H9 (cell line): ENCODE data around the gene C1orf159. TPM values are rescaled to one million over a fixed set of nuclear protein-coding genes. Genes with fewer than 3 reads are reported as not detected.

Experiments
- DNase-seq: peaks from one replicate; pipeline ENCODE4 v3.0.0-alpha.2; 2017
- H2AFZ ChIP-seq: one replicate; pipeline ENCODE4 v1.6.1; 2013; ENCODE audit warnings: mild to moderate bottlenecking, low read length, control low read depth, moderate library complexity
- H2AK5ac ChIP-seq: 2 replicates; pipeline ENCODE4 v1.6.1; 2013; ENCODE audit warnings: low read length, control low read depth, mixed read lengths; ENCODE audit not compliant: insufficient read length
- H2BK120ac ChIP-seq: one replicate; pipeline ENCODE4 v1.6.1; 2013; ENCODE audit warnings: low read depth, mild to moderate bottlenecking, low read length, control low read depth, inconsistent platforms; ENCODE audit not compliant: poor library complexity, severe bottlenecking
- H2BK12ac ChIP-seq: 2 replicates; pipeline ENCODE4 v1.6.1; 2013; ENCODE audit warnings: low read length, control low read depth, mixed read lengths, low read depth; ENCODE audit not compliant: insufficient read length
- H2BK15ac ChIP-seq: 2 replicates; pipeline ENCODE4 v1.6.1; 2013; ENCODE audit warnings: low read depth, low read length, control low read depth
- H2BK20ac ChIP-seq: one replicate; pipeline ENCODE4 v1.6.1; 2013; ENCODE audit warnings: low read depth, mild to moderate bottlenecking, low read length, control low read depth, inconsistent platforms; ENCODE audit not compliant: poor library complexity, severe bottlenecking
- H2BK5ac ChIP-seq: 2 replicates; pipeline ENCODE4 v1.6.1; 2013; ENCODE audit warnings: low read length, control low read depth, mixed read lengths; ENCODE audit not compliant: insufficient read length
- H3K14ac ChIP-seq: 2 replicates; pipeline ENCODE4 v1.6.1; 2013; ENCODE audit warnings: low read length, control low read depth; ENCODE audit not compliant: insufficient read depth
- H3K18ac ChIP-seq: 2 replicates; pipeline ENCODE4 v1.6.1; 2013; ENCODE audit warnings: low read depth, mild to moderate bottlenecking, mixed read lengths, low read length, control low read depth; ENCODE audit not compliant: insufficient read length
- H3K23ac ChIP-seq: 2 replicates; pipeline ENCODE4 v1.6.1; 2013; ENCODE audit warnings: low read length, control low read depth, mixed read lengths, low read depth; ENCODE audit not compliant: insufficient read length
- H3K23me2 ChIP-seq: 2 replicates; pipeline ENCODE4 v1.6.1; 2013; ENCODE audit warnings: low read depth, mild to moderate bottlenecking, mixed read lengths, low read length, control low read depth; ENCODE audit not compliant: insufficient read length, poor library complexity, severe bottlenecking
- H3K27ac ChIP-seq: 2 replicates; pipeline ENCODE4 v1.5.1; 2013; ENCODE audit warnings: low read length, control low read depth, mixed read lengths, low read depth; ENCODE audit not compliant: insufficient read length
- H3K27me3 ChIP-seq: 2 replicates; pipeline ENCODE4 v1.6.1; 2013; ENCODE audit warnings: low read length, control low read depth, inconsistent platforms; ENCODE audit not compliant: insufficient read depth
- H3K4ac ChIP-seq: 2 replicates; pipeline ENCODE4 v1.6.1; 2013; ENCODE audit warnings: low read depth, mild to moderate bottlenecking, control low read depth, inconsistent platforms, low read length, moderate library complexity
- H3K4me1 ChIP-seq: 2 replicates; pipeline ENCODE4 v1.6.1; 2013; ENCODE audit warnings: low read length, control low read depth, inconsistent platforms; ENCODE audit not compliant: insufficient read depth
- H3K4me2 ChIP-seq: 2 replicates; pipeline ENCODE4 v1.6.1; 2013; ENCODE audit warnings: low read length, control low read depth, mixed read lengths; ENCODE audit not compliant: insufficient read length, insufficient read depth
- H3K56ac ChIP-seq: 2 replicates; pipeline ENCODE4 v1.6.1; 2013; ENCODE audit warnings: low read depth, mild to moderate bottlenecking, mixed read lengths, low read length, control low read depth; ENCODE audit not compliant: insufficient read length
- H3K79me1 ChIP-seq: 2 replicates; pipeline ENCODE4 v1.6.1; 2013; ENCODE audit warnings: low read depth, mild to moderate bottlenecking, moderate library complexity, low read length, control low read depth, inconsistent platforms; ENCODE audit not compliant: insufficient read depth, poor library complexity, severe bottlenecking
- H3K79me2 ChIP-seq: 2 replicates; pipeline ENCODE4 v1.6.1; 2013; ENCODE audit warnings: low read length, control low read depth, inconsistent platforms; ENCODE audit not compliant: insufficient read depth
- H3K9ac ChIP-seq: 2 replicates; pipeline ENCODE4 v1.6.1; 2013; ENCODE audit warnings: low read length, control low read depth, mixed read lengths; ENCODE audit not compliant: insufficient read length; ENCODE audit errors: extremely low read depth
- H3K9me3 ChIP-seq: one replicate; pipeline ENCODE4 v1.6.1; 2013; ENCODE audit warnings: low read depth, low read length, inconsistent platforms; ENCODE audit not compliant: control insufficient read depth
- H3T11ph ChIP-seq: one replicate; pipeline ENCODE4 v1.6.1; 2013; ENCODE audit warnings: mild to moderate bottlenecking, low read length, control low read depth, inconsistent platforms
- H4K20me1 ChIP-seq: one replicate; pipeline ENCODE4 v1.6.1; 2013; ENCODE audit not compliant: control insufficient read depth, insufficient read length, insufficient read depth
- H4K5ac ChIP-seq: 2 replicates; pipeline ENCODE4 v1.6.1; 2013; ENCODE audit warnings: low read depth, mild to moderate bottlenecking, mixed read lengths, low read length, control low read depth; ENCODE audit not compliant: insufficient read length
- H4K8ac ChIP-seq: replicated peaks from 2 replicates; pipeline ENCODE4 v1.6.1; 2013; ENCODE audit warnings: low read length, control low read depth, mixed read lengths, low read depth; ENCODE audit not compliant: insufficient read length
- H4K91ac ChIP-seq: 2 replicates; pipeline ENCODE4 v1.6.1; 2013; ENCODE audit warnings: low read depth, mild to moderate bottlenecking, moderate library complexity, mixed read lengths, low read length, control low read depth; ENCODE audit not compliant: insufficient read length
- H3K27ac Mint-ChIP-seq, 3 experiments: 2 replicates in 2 of 3; 3 replicates in 1 of 3; pipeline ENCODE4 v1.8.0; 2020 to 2021; ENCODE audit warnings: mixed read lengths in 3 of 3, mild to moderate bottlenecking in 1 of 3, moderate library complexity in 1 of 3
- H3K27me3 Mint-ChIP-seq: 2 replicates; pipeline ENCODE4 v1.8.0; 2021; ENCODE audit warnings: low read depth, mild to moderate bottlenecking, moderate library complexity, mixed read lengths
- H3K36me3 Mint-ChIP-seq, 3 experiments: 2 replicates in 2 of 3; 3 replicates in 1 of 3; pipeline ENCODE4 v1.8.0; 2020 to 2021; ENCODE audit warnings: low read depth in 3 of 3, mixed read lengths in 3 of 3; ENCODE audit not compliant: insufficient read depth in 1 of 3
- H3K4me1 Mint-ChIP-seq, 2 experiments: 2 replicates each; pipeline ENCODE4 v1.8.0; 2020; ENCODE audit warnings: mixed read lengths in 2 of 2
- H3K4me3 Mint-ChIP-seq, 2 experiments: 2 replicates in 1 of 2; 3 replicates in 1 of 2; pipeline ENCODE4 v1.8.0; 2020 to 2021; ENCODE audit warnings: mild to moderate bottlenecking in 2 of 2, mixed read lengths in 2 of 2, moderate library complexity in 1 of 2
- H3K9me3 Mint-ChIP-seq, 2 experiments: 2 replicates in 1 of 2; 3 replicates in 1 of 2; pipeline ENCODE4 v1.8.0; 2020; ENCODE audit warnings: mild to moderate bottlenecking in 2 of 2, mixed read lengths in 2 of 2, moderate library complexity in 1 of 2
- CTCF ChIP-seq: fragments of 200-600 bp; sonication (generic); conservative IDR thresholded peaks from 3 replicates; pipeline ENCODE4 v1.8.0; 2021; ENCODE audit warnings: antibody characterized with exemption, mild to moderate bottlenecking
- WGBS: extraction: QIAGEN DNeasy Blood & Tissue Kit; methylation state at CpG from one replicate; pipeline ENCODE4 v1.1.7; 2013; ENCODE audit warnings: missing lambda C conversion rate, low lambda C conversion rate, mixed read lengths; ENCODE audit not compliant: insufficient read length; ENCODE audit errors: extremely low coverage; 5-methylcytosine and 5-hydroxymethylcytosine counted together
- total RNA-seq: library from RNA; stranded (reverse); gene quantifications from 2 replicates; pipeline ENCODE4 v1.2.1, GENCODE V29; 2021

Gene C1orf159
- total RNA-seq, 1 experiment from 2014 or later = 12.3 TPM

GRCh38 chr1:1044455-1045078 is 71.3 kb downstream of the C1orf159 start:
- DNase-seq = no peak
- Histone ChIP-seq H4K8ac (no peak overlapping the region), H3K9ac (no peak overlapping the region), H2BK20ac (no peak overlapping the region), H3K4me2 (no peak overlapping the region), H2AFZ (no peak overlapping the region), H3K56ac (no peak overlapping the region), H3K18ac (no peak overlapping the region), H3K27me3 (no peaks in the 10 kb centered on the region), H3T11ph (no peak overlapping the region), H3K4ac (no peak overlapping the region), H4K91ac (no peak overlapping the region), H2BK120ac (no peak overlapping the region), H3K23ac (no peak overlapping the region), H4K20me1 (peaks cover 3% of the 10 kb centered on the region), H2BK12ac (no peak overlapping the region), H3K79me1 (no peaks in the 10 kb centered on the region), H3K4me1 (no peaks in the 10 kb centered on the region), H2BK5ac (no peak overlapping the region), H2BK15ac (no peak overlapping the region), H3K14ac (no peak overlapping the region), H3K27ac (no peak overlapping the region), H3K23me2 (peaks cover 4% of the 10 kb centered on the region), H4K5ac (no peak overlapping the region), H3K9me3 (no peaks in the 10 kb centered on the region), H2AK5ac (no peak overlapping the region), H3K79me2 (no peaks in the 10 kb centered on the region)
- H3K4me1 Mint-ChIP-seq = peaks cover 2 to 3% of the 10 kb centered on the region in 2 experiments
- H3K36me3 Mint-ChIP-seq = peaks cover 8 to 47% (median 40%) of the 10 kb centered on the region in 3 experiments
- WGBS = no CpG with 5 or more reads among the region's 34 CpGs
- H3K27me3 Mint-ChIP-seq = peaks cover 7% of the 10 kb centered on the region
- TF ChIP-seq CTCF = no peak
- peak overlapping the region in 1 of 2 experiments; percentile 27; a peak in 1 of 5 replicates for H3K4me3 Mint-ChIP-seq
- peak overlapping the region in 1 of 3 experiments; percentile 36; a peak in 2 of 7 replicates for H3K27ac Mint-ChIP-seq
- no peaks in the 10 kb centered on the region; a peak in 1 of 5 replicates for H3K9me3 Mint-ChIP-seq
